Panc1 (cell line): ENCODE results near the gene OR52W1. TPM values are rescaled to one million over a fixed set of nuclear protein-coding genes. Genes with fewer than 3 reads are reported as not detected.

Experiments used
- ATAC-seq: fragments of 200-7000 bp; cut with Tn5 transposase; 2 replicates; pipeline ENCODE4 v1.9.1; 2020; ENCODE audit warnings: mild to moderate bottlenecking, moderate library complexity
- BruUV-seq: library from RNA; stranded (reverse); fragments of 400-500 nt; replicated peaks from 2 replicates; lab custom pipeline; 2021; lab: Mats Ljungman, UMichigan
- CTCF ChIA-PET: fragments of 300-600 bp; sonication (Branson Sonifier 250); formaldehyde crosslinking; loops from one replicate; lab custom pipeline; 2022; ENCODE audit warnings: antibody characterized with exemption; lab: Charles Lee
- POLR2A ChIA-PET: fragments of 300-600 bp; sonication (Branson Sonifier 250); formaldehyde crosslinking; loops from one replicate; lab custom pipeline; 2022; ENCODE audit warnings: antibody characterized with exemption; lab: Charles Lee
- DNase-seq: peaks from one replicate; pipeline ENCODE4 v3.0.0-alpha.2; 2010; ENCODE audit warnings: low read depth, low spot score
- H3K27ac ChIP-seq: 2 replicates; pipeline ENCODE4 v1.5.1; 2011; ENCODE audit warnings: mild to moderate bottlenecking, low read length, inconsistent platforms
- H3K27me3 ChIP-seq: fragments of 200-500 bp; sonication (Bioruptor generic); 2 replicates; pipeline ENCODE4 v1.6.0; 2014; ENCODE audit warnings: low read length, inconsistent platforms; ENCODE audit not compliant: control insufficient read depth, insufficient read depth
- H3K36me3 ChIP-seq: fragments of 200-500 bp; sonication (Bioruptor generic); 2 replicates; pipeline ENCODE4 v1.5.1; 2014; ENCODE audit warnings: inconsistent platforms, mild to moderate bottlenecking, low read length, moderate library complexity; ENCODE audit not compliant: control insufficient read depth, insufficient read depth
- H3K4me1 ChIP-seq: 2 replicates; pipeline ENCODE4 v1.5.1; 2011; ENCODE audit warnings: inconsistent platforms, mild to moderate bottlenecking, low read length, moderate library complexity; ENCODE audit not compliant: control insufficient read depth, insufficient read depth
- H3K4me3 ChIP-seq, 2 experiments: 2 replicates each; pipeline ENCODE4 v1.5.1; 2011 to 2012; ENCODE audit warnings: low read depth in 2 of 2, low read length in 2 of 2, mild to moderate bottlenecking in 2 of 2, inconsistent platforms in 1 of 2, moderate library complexity in 1 of 2
- H3K9me3 ChIP-seq: fragments of 200-500 bp; sonication (Bioruptor generic); 2 replicates; pipeline ENCODE4 v1.5.1; 2014; ENCODE audit warnings: low read depth, mild to moderate bottlenecking, inconsistent platforms, low read length, moderate library complexity; ENCODE audit not compliant: control insufficient read depth, insufficient read depth
- POLR2AphosphoS5 ChIP-seq: IDR thresholded peaks from 2 replicates; pipeline ENCODE4 v1.6.1; 2012; ENCODE audit warnings: mild to moderate bottlenecking, low read depth, low read length, moderate library complexity
- SIN3A ChIP-seq: IDR thresholded peaks from 2 replicates; pipeline ENCODE4 v1.6.1; 2012; ENCODE audit warnings: low read depth, mild to moderate bottlenecking, low read length, moderate library complexity, borderline replicate concordance; ENCODE audit not compliant: insufficient read depth
- TCF7L2 ChIP-seq: IDR thresholded peaks from 2 replicates; pipeline ENCODE4 v1.6.1; 2011; ENCODE audit warnings: mild to moderate bottlenecking, low read depth, low read length, inconsistent platforms
- in situ Hi-C: cut with HindIII; loops from 2 replicates; pipeline ENCODE4 v1.10.0; 2016; ENCODE audit warnings: low sequenced_read_pairs, low pct_unique_long_range_greater_than_20kb
- intact Hi-C: fragments of 100-400 bp; cut with micrococcal nuclease; formaldehyde crosslinking; loops from one replicate; pipeline ENCODE4 v1.10.0; 2022; ENCODE audit not compliant: unreplicated experiment
- total RNA-seq: library from RNA; stranded (reverse); gene quantifications from one replicate; pipeline ENCODE4 v1.2.1, GENCODE V29; 2021; ENCODE audit not compliant: unreplicated experiment
- TF ChIP-seq, protein P1 (sequence below), 2 experiments: IDR thresholded peaks; 2 replicates each; pipeline ENCODE4 v1.6.1; 2011 to 2012; ENCODE audit warnings: low read depth in 2 of 2, control low read depth in 1 of 2, low read length in 1 of 2, mild to moderate bottlenecking in 1 of 2, moderate library complexity in 1 of 2; ENCODE audit not compliant: insufficient read depth in 1 of 2
- TF ChIP-seq, protein P2 (sequence below): fragments of 450-650 bp; IDR thresholded peaks from 2 replicates; pipeline ENCODE4 v1.5.1; 2017; ENCODE audit warnings: mild to moderate bottlenecking

The OR52W1 gene
- total RNA-seq, 1 experiment from 2014 or later: not detected

DNA sequence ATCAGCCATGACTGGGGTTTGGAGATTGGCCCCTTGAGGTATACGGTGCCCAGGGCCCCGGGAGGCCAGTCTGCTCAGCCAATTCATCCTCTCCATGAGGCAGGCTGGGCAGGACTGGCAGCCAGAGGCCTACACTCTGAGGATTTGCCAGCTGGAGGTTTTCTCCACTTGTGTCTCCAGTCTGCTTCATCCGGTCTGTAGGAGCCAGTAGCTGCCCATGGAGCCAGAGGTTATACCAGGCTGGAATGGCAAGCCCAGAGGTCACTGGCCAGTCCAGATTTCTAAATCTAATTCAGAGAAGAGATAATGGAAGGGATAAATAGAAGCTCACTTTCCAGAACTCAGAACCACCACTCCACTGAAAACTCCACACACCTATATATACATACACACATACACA, 25.4 kb downstream of the OR52W1 start:
- no peaks in the 10 kb centered on the region for H3K9me3 ChIP-seq
- CTCF ChIA-PET: no interaction called here
- no peak for ATAC-seq
- peaks cover 2% of the 10 kb centered on the region; the same call in 1 of the 2 replicates for H3K36me3 ChIP-seq
- H3K4me3 ChIP-seq: no peak overlapping the region
- POLR2A ChIA-PET: no interaction called here
- H3K4me1 ChIP-seq: no peaks in the 10 kb centered on the region
- no peak for DNase-seq
- H3K27ac ChIP-seq: no peak overlapping the region
- no peaks in the 10 kb centered on the region for H3K27me3 ChIP-seq
- no TSS peak for BruUV-seq
- in situ Hi-C loops (no loop called here), intact Hi-C loops (no loop called here)
- TF ChIP-seq, protein P1, sequence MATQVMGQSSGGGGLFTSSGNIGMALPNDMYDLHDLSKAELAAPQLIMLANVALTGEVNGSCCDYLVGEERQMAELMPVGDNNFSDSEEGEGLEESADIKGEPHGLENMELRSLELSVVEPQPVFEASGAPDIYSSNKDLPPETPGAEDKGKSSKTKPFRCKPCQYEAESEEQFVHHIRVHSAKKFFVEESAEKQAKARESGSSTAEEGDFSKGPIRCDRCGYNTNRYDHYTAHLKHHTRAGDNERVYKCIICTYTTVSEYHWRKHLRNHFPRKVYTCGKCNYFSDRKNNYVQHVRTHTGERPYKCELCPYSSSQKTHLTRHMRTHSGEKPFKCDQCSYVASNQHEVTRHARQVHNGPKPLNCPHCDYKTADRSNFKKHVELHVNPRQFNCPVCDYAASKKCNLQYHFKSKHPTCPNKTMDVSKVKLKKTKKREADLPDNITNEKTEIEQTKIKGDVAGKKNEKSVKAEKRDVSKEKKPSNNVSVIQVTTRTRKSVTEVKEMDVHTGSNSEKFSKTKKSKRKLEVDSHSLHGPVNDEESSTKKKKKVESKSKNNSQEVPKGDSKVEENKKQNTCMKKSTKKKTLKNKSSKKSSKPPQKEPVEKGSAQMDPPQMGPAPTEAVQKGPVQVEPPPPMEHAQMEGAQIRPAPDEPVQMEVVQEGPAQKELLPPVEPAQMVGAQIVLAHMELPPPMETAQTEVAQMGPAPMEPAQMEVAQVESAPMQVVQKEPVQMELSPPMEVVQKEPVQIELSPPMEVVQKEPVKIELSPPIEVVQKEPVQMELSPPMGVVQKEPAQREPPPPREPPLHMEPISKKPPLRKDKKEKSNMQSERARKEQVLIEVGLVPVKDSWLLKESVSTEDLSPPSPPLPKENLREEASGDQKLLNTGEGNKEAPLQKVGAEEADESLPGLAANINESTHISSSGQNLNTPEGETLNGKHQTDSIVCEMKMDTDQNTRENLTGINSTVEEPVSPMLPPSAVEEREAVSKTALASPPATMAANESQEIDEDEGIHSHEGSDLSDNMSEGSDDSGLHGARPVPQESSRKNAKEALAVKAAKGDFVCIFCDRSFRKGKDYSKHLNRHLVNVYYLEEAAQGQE (IDR thresholded peaks at IDR 0.05; ENCODE audit: insufficient read depth in 1 of 2, low read depth in 2 of 2, low read length in 1 of 2): no peak
- TF ChIP-seq POLR2AphosphoS5 (no peak), TCF7L2 (no peak)

DNA sequence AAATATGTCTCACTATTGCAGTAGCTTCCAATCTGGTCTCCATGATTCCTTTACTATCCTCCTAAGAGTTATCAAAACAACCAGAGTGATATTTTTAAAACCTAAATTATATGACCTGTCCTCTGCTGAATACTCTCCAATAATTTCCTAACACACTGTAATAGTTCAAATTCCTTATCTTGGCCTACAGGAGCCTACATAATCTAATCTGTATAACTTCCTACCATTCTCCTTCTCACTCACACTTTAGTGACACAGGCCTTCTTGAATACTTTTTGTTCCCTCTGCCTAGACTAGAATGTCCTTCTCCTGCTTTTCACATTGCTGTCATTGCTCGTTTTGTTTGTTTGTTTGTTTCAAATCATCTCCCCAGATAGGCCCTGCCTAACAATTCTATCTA, 26.0 kb downstream of the OR52W1 start:
- TF ChIP-seq POLR2AphosphoS5 (no peak), SIN3A (no peak), TCF7L2 (no peak)
- TF ChIP-seq, protein P2, sequence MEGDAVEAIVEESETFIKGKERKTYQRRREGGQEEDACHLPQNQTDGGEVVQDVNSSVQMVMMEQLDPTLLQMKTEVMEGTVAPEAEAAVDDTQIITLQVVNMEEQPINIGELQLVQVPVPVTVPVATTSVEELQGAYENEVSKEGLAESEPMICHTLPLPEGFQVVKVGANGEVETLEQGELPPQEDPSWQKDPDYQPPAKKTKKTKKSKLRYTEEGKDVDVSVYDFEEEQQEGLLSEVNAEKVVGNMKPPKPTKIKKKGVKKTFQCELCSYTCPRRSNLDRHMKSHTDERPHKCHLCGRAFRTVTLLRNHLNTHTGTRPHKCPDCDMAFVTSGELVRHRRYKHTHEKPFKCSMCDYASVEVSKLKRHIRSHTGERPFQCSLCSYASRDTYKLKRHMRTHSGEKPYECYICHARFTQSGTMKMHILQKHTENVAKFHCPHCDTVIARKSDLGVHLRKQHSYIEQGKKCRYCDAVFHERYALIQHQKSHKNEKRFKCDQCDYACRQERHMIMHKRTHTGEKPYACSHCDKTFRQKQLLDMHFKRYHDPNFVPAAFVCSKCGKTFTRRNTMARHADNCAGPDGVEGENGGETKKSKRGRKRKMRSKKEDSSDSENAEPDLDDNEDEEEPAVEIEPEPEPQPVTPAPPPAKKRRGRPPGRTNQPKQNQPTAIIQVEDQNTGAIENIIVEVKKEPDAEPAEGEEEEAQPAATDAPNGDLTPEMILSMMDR: no peak
- TF ChIP-seq, protein P1 (IDR thresholded peaks at IDR 0.05; ENCODE audit: insufficient read depth in 1 of 2, low read depth in 2 of 2, low read length in 1 of 2): no peak
- H3K4me3 ChIP-seq: no peak overlapping the region
- in situ Hi-C loops (no loop called here), intact Hi-C loops (no loop called here)
- H3K9me3 ChIP-seq: no peaks in the 10 kb centered on the region
- H3K27me3 ChIP-seq: no peaks in the 10 kb centered on the region
- CTCF ChIA-PET: no interaction called here
- DNase-seq: no peak
- no peaks in the 10 kb centered on the region for H3K4me1 ChIP-seq
- H3K27ac ChIP-seq: no peak overlapping the region
- POLR2A ChIA-PET: no interaction called here
- BruUV-seq: no TSS peak
- ATAC-seq: no peak
- H3K36me3 ChIP-seq: peaks cover 2% of the 10 kb centered on the region; the same call in 1 of the 2 replicates
